ENCODE results near the gene SGPP2. TPM values are rescaled to one million over a fixed set of nuclear protein-coding genes. Genes with fewer than 3 reads are reported as not detected.

SGPP2 gene
- total and polyA plus RNA-seq, 2 donors (not counting 3 experiments of a cell fraction or from before 2014, with no cell fraction given) = not detected

- Histone ChIP-seq H3K9me3 (replicated peaks; ENCODE audit: control insufficient read depth, insufficient read depth, low read length) (no peaks in the 10 kb centered on the region), H3K79me2 (ENCODE audit: control insufficient read depth, insufficient read depth, low read length) (peaks cover 4% of the 10 kb centered on the region), H3K36me3 (ENCODE audit: control insufficient read depth in 2 of 2, extremely low read depth in 1 of 2, insufficient read depth in 2 of 2, low read length in 2 of 2) (peaks cover 0 to 14% of the 10 kb centered on the region in 2 experiments), H3K9me1 (replicated peaks; ENCODE audit: control insufficient read depth, extremely low read depth, insufficient read depth, low read length) (no peaks in the 10 kb centered on the region), H4K20me1 (replicated peaks; ENCODE audit: control insufficient read depth, extremely low read depth, insufficient read depth, low read length) (no peaks in the 10 kb centered on the region), H3K9ac (replicated peaks; ENCODE audit: extremely low read depth, insufficient read depth, low read length) (no peak overlapping the region), H3K27ac (ENCODE audit: insufficient read depth, low read depth, low read length) (no peak overlapping the region), H3K4me2 (ENCODE audit: insufficient read depth, low read length) (no peak overlapping the region), H3K4me3 (replicated peaks in 1 of 3; ENCODE audit: insufficient read depth in 1 of 3, low read depth in 1 of 3, low read length in 3 of 3) (no peak overlapping the region), H3K27me3 (ENCODE audit: control insufficient read depth in 2 of 2, insufficient read depth in 2 of 2, low read length in 2 of 2) (no peaks in the 10 kb centered on the region), H3K4me1 (ENCODE audit: control insufficient read depth, extremely low read depth, insufficient read depth, low read length) (no peaks in the 10 kb centered on the region), H2AFZ (ENCODE audit: low read depth, low read length) (no peak overlapping the region)
- CTCF ChIA-PET = interaction anchor here (2.2 kb wide), 1 partner anchor 274 kb away, joined by 8 read pairs; no protein-coding TSS in a partner anchor
- TF ChIP-seq POLR2A (IDR thresholded peaks at IDR 0.05; ENCODE audit: low read depth, low read length) = no peak
- TF ChIP-seq MYC (IDR thresholded peaks at IDR 0.05; ENCODE audit: low read depth, low read length) = no peak
- no peak for TF ChIP-seq GATA2 (IDR thresholded peaks at IDR 0.05; ENCODE audit: insufficient read depth, insufficient read length, low read depth, low read length)
- no peak for TF ChIP-seq FOS (IDR thresholded peaks at IDR 0.05; ENCODE audit: borderline replicate concordance, insufficient read depth, low read length)
- TF ChIP-seq EZH2 (IDR thresholded peaks at IDR 0.05; ENCODE audit: borderline replicate concordance, low read depth, low read length, severe bottlenecking) = no peak
- no peak for TF ChIP-seq POLR2AphosphoS5 (IDR thresholded peaks at IDR 0.05; ENCODE audit: insufficient read depth, low read depth, low read length)
- no peak for TF ChIP-seq MAX (IDR thresholded peaks at IDR 0.05; ENCODE audit: insufficient read depth, insufficient read length)
- TF ChIP-seq CTCF (IDR thresholded peaks at IDR 0.05; ENCODE audit: extremely low read depth in 1 of 2, insufficient read depth in 1 of 2, low read depth in 1 of 2, low read length in 2 of 2) = no peak
- no peak for TF ChIP-seq JUN (IDR thresholded peaks at IDR 0.05; ENCODE audit: borderline replicate concordance, insufficient read depth, insufficient read length, low read depth)
- POLR2A ChIA-PET = no interaction called here
- intact Hi-C loops (cut with micrococcal nuclease) (no loop called here), dilution Hi-C loops (cut with MboI; ENCODE audit: extremely low pct_ligation_motif_present, low sequenced_read_pairs) (no loop called here)
- FAIRE-seq (no peak), DNase-seq (ENCODE audit: low read depth, low spot score) (no peak)
- BruUV-seq (replicated peaks) = no TSS peak
Observed at GRCh38 chr2:222592176-222592575, 167.8 kb downstream of the SGPP2 start.
